Tongue (tissue), 2 donors: Measurements from ENCODE around the gene CD8A. TPM values are rescaled to one million over a fixed set of nuclear protein-coding genes. Genes with fewer than 3 reads are reported as not detected.
"Not testable (repeated sequence)": the region's sequence is repeated elsewhere in the genome, so short reads cannot be mapped to it uniquely, and the experiment has no call there.

Experiments used
- DNase-seq: peaks from one replicate; pipeline ENCODE4 v3.0.0-alpha.2; 2015
- total RNA-seq: library from RNA; depleted of rRNA; stranded (reverse); fragments of >200 nt; gene quantifications from one replicate; pipeline ENCODE4 v1.2.3, GENCODE V29; 2014

The CD8A gene
- total RNA-seq = 0.72 TPM

DNA sequence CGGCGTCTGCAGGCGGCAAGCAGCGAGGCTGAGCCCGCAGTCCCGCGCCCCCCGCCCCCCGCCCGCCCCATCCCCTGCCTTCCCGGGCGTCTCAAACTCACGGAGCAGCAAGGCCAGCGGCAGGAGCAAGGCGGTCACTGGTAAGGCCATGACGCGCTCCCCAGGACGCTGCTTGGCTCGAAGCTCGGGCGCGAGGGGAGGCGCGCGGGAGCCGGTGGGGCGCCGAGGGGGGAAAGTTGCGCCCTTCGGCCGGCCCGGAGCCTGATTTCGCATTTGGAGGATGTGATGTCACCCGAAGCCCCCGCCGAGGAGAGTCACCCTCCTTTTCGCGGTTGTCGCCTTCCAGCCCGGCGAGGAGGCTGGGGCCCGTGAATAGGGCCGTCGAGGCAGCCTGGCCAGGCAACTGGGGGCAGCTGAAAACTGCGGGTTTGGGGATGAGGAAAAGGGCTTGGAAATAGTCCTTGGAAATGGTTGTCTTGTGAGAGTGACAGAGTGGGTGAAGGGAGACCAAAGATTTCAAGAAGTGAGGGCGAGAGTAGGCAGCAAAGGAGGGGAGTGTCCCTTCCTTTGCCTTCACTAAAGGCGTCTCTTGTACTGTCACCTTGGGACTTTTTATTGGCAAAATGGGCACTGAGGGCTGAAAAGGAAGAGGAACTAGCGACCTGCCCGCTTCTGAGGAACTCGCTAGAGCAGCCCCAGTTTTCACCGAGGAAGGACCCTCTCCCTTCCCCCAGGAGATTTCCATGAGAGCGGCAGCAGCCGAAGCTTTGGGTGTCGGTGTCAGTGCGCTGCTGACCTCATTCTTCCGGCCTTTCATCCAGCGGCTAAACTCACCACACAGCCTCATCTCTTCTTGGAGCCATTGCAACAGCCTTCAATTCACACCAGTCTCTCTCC is at the start of gene CD8A:
Gene CD8A (minus strand): TSS at position 238 of the 897 bp plus-strand sequence. CDS start 88 bp downstream, at position 150.
- no peak for DNase-seq

DNA sequence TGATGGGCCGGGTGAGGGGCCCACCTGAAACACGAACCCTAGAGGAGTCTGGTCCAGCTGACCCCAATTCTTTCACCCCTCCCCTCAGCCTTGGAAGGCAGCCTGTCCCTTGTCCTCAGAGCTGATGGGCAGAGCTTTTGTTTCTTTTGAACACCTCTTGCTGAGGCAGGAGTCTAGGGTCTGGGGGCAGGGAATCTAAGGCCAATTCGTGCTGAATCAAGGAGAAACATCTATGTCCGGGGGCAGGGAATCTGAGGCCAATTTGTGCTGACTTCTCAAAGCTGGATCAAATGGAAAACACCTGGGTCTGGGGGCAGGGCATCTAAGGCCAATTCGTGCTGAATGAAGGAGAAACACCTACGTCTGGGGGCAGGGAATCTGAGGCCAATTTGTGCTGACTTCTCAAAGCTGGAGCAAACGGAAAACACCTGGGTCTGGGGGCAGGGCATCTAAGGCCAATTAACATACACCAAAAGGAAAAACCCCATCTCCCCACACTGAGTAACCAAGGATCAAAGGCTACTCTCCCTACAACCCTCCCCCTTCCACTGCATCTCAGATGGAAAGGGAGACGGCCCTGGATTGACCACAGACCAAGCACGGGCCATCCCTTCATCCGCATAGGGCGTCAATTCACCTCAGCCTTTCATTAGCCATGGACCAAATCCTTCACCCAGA is 49.3 kb upstream of the CD8A start:
- not testable (repeated sequence) for DNase-seq

GRCh38 chr2:86839455-86839854 is 48.7 kb upstream of the CD8A start:
- peak; percentile 6 for DNase-seq

- DNase-seq = not testable (repeated sequence)
Observed at GRCh38 chr2:86837714-86838113, 47.0 kb upstream of the CD8A start.

GRCh38 chr2:86836915-86837695 is 46.4 kb upstream of the CD8A start:
- DNase-seq = peak; percentile 75

GRCh38 chr2:86835548-86835889 is 44.8 kb upstream of the CD8A start:
- not testable (repeated sequence) for DNase-seq

DNA sequence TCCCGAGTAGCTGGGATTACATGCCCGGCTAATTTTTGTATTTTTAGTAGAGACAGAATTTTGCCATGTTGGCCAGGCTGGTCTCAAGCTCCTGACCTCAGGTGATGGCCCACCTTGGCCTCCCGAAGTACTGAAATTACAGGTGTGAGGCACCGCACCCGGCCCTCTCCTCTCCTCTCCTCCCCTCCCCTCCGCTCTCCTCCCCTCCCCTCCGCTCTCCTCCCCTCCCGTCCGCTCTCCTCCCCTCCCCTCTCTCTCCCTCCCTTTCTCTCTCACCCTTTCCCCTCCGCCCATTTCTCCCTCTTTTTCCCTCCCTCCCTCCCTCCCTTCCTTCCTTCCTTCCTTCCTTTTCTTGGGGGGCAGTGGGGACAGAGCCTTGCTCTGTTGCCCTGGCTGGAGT is 42.6 kb upstream of the CD8A start:
- no peak for DNase-seq

GRCh38 chr2:86832334-86833096 is 41.8 kb upstream of the CD8A start:
- DNase-seq = no peak

DNA sequence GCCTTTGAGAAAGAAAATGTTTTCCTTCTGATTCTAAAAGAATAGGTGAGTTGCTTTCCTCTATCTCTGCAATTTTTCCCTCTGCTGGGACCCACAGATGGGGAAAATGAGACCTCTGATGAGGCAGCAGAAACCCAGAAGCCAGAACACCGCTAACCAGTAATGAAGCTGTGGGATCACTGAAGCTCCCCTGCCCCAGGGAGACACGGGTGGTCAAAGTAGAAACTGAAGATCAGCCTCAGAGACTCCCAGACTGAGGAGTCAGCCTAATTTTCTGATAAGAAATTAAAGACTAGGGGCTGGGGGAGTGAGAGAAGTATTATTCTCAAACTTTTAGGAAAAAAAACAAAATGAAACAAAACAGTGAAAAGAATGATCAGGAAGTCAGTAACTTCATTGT is 40.8 kb upstream of the CD8A start:
- no peak for DNase-seq

DNA sequence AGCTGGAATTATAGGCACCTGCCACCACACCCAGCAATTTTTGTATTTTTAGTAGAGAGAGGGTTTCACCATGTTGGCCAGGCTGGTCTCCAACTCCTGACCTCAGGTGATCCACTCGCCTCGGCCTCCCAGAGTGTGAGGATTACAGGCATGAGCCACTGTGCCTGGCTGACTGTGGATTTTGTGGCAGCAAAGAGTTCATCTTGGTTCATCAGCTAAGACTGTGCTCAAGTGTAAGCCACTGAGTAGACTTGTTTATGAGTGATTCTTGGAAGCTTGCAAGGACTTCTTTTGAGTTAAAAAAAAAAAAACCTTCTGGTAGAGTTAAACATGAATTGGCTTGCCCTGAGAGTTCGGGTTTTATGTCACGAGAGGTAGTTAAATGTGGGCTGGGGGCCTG is 36.2 kb upstream of the CD8A start:
- DNase-seq = no peak

DNA sequence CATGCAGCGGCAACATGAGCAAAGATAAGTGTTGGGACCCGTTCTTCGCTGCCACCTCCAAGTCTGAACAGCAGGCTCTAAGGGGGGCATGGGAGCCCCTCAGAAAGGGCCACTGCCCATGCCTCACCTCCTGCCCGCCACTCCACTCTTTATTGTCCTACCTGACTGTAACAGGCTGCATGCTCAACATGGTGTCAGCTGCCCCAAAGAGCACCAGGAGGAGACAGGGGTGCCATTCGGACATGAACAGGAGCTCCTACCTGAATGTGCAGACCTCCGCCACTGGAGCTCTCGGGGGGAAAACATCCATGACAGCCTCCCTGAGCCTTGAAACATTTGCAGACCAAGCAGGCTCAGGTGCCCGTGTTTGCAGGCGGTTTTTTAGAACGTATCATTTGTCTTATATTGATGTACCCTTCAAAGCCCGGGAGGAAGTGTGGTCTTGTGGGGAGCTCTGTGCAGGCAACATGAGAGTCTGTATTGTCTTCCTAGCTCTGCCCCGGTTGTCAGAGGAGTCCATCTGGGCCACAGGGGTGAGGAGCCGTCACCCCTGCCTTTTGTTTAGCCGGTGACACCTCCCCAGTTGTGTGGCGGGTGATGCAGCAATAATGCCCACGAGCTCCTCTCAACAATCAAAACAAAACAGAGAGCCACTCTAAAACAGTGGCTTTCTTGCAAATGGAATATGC is 35.1 kb upstream of the CD8A start:
- no peak for DNase-seq

DNA sequence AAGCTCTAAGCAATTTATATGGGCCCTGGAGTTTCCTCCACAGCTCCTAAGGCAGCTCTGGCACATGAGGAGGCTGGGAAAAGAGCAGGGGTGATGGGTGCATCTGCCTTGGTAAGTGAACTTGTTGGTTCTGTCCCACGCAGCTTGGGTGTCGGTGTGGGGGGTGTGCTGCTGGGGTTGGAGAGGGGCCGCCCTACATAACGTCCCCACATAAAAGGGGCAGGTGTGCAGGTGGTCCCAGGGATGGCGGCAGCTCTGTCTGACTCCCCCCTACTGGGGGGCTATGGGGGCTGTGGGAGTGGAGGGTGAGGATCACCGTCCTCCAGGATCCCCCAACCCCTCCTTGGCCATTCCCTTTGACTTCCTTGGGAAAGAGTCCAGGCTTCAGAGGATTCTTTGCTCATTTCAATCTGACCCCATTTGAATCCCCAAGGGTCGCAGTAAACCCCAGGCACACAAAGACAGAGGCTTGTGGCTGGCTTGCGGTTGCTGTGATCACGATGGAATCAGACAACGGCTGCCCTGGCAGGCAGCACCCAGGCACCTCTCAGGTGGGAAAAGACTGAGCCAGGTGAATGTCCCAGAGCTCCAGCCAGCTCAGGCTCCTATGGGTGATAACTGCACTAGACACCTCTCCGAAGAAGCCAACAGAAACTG is 34.5 kb upstream of the CD8A start:
- no peak for DNase-seq

GRCh38 chr2:86822668-86823345 is 32.1 kb upstream of the CD8A start:
- DNase-seq = no peak

- DNase-seq = no peak
Observed at GRCh38 chr2:86821842-86822241, 31.1 kb upstream of the CD8A start.

DNA sequence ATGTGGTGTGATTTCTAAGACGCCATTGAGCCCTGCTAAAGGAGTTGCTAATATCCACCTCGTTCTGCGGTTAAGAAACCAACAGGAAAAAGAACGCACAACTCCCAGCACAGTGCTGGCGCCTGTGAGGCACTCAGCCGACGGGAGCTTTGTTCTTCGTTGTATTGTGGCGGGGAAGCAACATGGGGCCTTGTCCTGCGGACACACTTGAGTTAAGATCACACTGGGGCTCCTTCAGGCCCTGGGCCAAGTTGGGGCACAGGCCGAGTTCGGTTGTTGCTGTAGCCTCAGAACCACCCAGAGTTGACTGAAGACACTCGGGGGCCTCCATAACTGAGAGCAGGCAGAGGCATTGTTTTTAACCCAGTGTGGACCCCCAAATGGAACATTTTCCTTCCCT is 30.6 kb upstream of the CD8A start:
- no peak for DNase-seq

- no peak for DNase-seq
Observed at GRCh38 chr2:86818957-86819356, 28.2 kb upstream of the CD8A start.

- no peak for DNase-seq
Observed at GRCh38 chr2:86818114-86818801, 27.5 kb upstream of the CD8A start.

GRCh38 chr2:86815611-86816010 is 24.9 kb upstream of the CD8A start:
- DNase-seq = no peak

DNA sequence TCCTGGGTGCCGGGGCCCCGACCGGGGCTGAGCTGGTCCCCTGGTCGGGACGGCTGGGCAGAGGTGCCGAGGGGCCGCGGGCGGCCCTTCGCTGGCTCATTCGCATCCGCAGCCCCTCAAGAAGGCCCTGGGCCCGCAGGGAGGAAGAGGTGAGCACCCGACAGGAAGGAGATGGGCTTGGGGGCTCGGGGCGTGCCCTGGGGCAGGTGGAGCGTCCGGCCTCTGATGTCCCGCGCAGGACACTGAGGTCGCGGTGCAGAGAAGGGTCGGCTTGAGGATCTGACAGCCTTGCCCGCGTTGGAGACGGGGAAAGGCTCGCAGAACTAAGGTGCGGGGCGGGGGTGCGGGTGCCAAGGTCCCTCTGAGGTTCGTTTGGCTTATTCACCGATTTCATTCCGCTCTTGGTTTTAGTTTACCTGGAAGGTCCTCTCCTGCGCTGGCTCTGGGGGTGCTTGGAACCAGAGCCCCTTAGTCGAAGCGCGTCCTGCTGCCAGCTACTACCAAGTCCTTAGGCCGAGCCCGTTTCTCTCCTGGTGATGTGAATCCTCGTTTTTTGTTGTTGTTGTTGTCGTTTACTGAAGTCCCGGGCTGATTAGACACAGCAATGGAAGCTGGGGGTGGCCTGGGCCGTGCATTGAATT is 18.9 kb upstream of the CD8A start:
- DNase-seq = no peak
